Caco-2 (cell line): ENCODE measurements around the gene PRPH2. TPM values are rescaled to one million over a fixed set of nuclear protein-coding genes. Genes with fewer than 3 reads are reported as not detected.

Experiments
- BruUV-seq: library from RNA; stranded (reverse); fragments of 400-500 nt; replicated peaks from 2 replicates; lab custom pipeline; 2021; lab: Mats Ljungman, UMichigan
- CTCF ChIA-PET: fragments of 300-600 bp; sonication (Branson Sonifier 250); formaldehyde crosslinking; loops from one replicate; lab custom pipeline; 2022; ENCODE audit warnings: antibody characterized with exemption; lab: Charles Lee
- POLR2A ChIA-PET: fragments of 300-600 bp; sonication (Branson Sonifier 250); formaldehyde crosslinking; loops from one replicate; lab custom pipeline; 2022; ENCODE audit warnings: antibody characterized with exemption; lab: Charles Lee
- DNase-seq, 2 experiments: peaks; one replicate each; pipeline versions ENCODE4 v3.0.0 to v3.0.0-alpha.2; 2020 to 2022
- H3K27me3 ChIP-seq: replicated peaks from 2 replicates; pipeline ENCODE4 v1.6.0; 2011; ENCODE audit warnings: low read length; ENCODE audit not compliant: control insufficient read depth, insufficient read depth
- H3K36me3 ChIP-seq: 2 replicates; pipeline ENCODE4 v1.5.1; 2011; ENCODE audit warnings: low read length; ENCODE audit not compliant: control insufficient read depth, insufficient read depth
- H3K4me1 ChIP-seq: fragments of 250-450 bp; sonication (Bioruptor Pico); 2 replicates; pipeline ENCODE4 v1.5.1; 2020; ENCODE audit warnings: mild to moderate bottlenecking
- H3K4me3 ChIP-seq: 2 replicates; pipeline ENCODE4 v1.5.1; 2011; ENCODE audit warnings: low read depth, mild to moderate bottlenecking, control low read depth, low read length
- H3K9me3 ChIP-seq: fragments of 250-450 bp; sonication (Bioruptor Pico); 2 replicates; pipeline ENCODE4 v1.5.1; 2020; ENCODE audit warnings: mild to moderate bottlenecking, moderate library complexity
- H3K27ac Mint-ChIP-seq: one replicate; pipeline ENCODE4 v1.8.0; 2022; ENCODE audit warnings: mixed read lengths; ENCODE audit not compliant: unreplicated experiment
- H3K27me3 Mint-ChIP-seq: one replicate; pipeline ENCODE4 v1.8.0; 2022; ENCODE audit warnings: mixed read lengths; ENCODE audit not compliant: insufficient read depth, unreplicated experiment
- H3K36me3 Mint-ChIP-seq: one replicate; pipeline ENCODE4 v1.8.0; 2022; ENCODE audit warnings: mild to moderate bottlenecking, mixed read lengths; ENCODE audit not compliant: insufficient read depth, unreplicated experiment
- H3K4me1 Mint-ChIP-seq: one replicate; pipeline ENCODE4 v1.8.0; 2022; ENCODE audit warnings: low read depth, mixed read lengths; ENCODE audit not compliant: unreplicated experiment
- H3K4me3 Mint-ChIP-seq: one replicate; pipeline ENCODE4 v1.8.0; 2022; ENCODE audit warnings: mild to moderate bottlenecking, moderate library complexity, mixed read lengths; ENCODE audit not compliant: unreplicated experiment
- H3K9me3 Mint-ChIP-seq: one replicate; pipeline ENCODE4 v1.8.0; 2022; ENCODE audit warnings: mixed read lengths; ENCODE audit not compliant: unreplicated experiment
- CTCF ChIP-seq, 2 experiments: fragments of 200-600 bp in 1 of 2; IDR thresholded peaks; 1 replicate in 1 of 2; 2 replicates in 1 of 2; pipeline versions ENCODE4 v1.5.1 to v1.8.0; 2011 to 2022; ENCODE audit warnings: antibody characterized with exemption in 1 of 2, control low read depth in 1 of 2, inconsistent platforms in 1 of 2, low read depth in 1 of 2, low read length in 1 of 2, mild to moderate bottlenecking in 1 of 2, moderate library complexity in 1 of 2; ENCODE audit not compliant: insufficient read depth in 1 of 2, severe bottlenecking in 1 of 2, unreplicated experiment in 1 of 2
- intact Hi-C: fragments of 100-400 bp; cut with micrococcal nuclease; formaldehyde crosslinking; loops from one replicate; pipeline ENCODE4 v1.10.0; 2022; ENCODE audit not compliant: unreplicated experiment
- total RNA-seq: library from RNA; stranded (reverse); gene quantifications from 2 replicates; pipeline ENCODE4 v1.2.3, GENCODE V29; 2022

The PRPH2 gene
- total RNA-seq, 1 experiment from 2014 or later: not detected

DNA sequence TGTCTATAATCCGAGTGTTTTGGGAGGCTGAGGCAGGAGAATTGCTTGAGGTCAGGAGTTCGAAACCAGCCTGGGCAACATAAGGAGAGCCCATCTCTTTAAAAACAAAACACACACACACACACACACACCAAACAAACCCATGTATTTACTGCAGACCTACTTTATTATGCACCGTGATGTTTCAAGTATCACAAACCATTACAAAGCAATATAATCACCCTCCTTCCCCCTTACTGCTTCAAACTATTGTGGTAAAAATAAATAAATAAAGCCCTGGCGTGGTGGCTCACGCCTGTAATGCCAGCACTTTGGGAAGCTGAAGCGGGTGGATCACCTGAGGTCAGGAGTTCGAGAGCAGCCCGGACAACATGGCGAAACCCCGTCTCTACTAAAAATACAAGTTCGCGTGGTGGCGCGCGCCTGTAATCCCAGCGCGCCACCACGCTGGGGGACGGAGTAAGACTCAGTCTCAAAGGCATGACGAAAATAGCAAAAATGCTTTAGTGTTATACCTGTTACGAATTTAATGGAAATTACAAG lies 22.0 kb upstream of the PRPH2 start:
- H3K4me3 ChIP-seq: peak overlapping the region; percentile 58
- Mint-ChIP-seq H3K27me3 (no peaks in the 10 kb centered on the region), H3K4me1 (peaks cover 6% of the 10 kb centered on the region), H3K27ac (no peak overlapping the region), H3K4me3 (peak overlapping the region; percentile 83), H3K36me3 (peaks cover 6% of the 10 kb centered on the region), H3K9me3 (no peaks in the 10 kb centered on the region)
- peaks cover 15% of the 10 kb centered on the region for H3K4me1 ChIP-seq
- BruUV-seq: no TSS peak
- ChIA-PET CTCF (no interaction called here), POLR2A (interaction anchor here (0.6 to 2.3 kb wide), 2 partner anchors 37 to 135 kb away, joined by 4 to 14 read pairs; partner anchors contain the start of genes BICRAL and RPL7L1)
- TF ChIP-seq CTCF (IDR thresholded peaks at IDR 0.05; ENCODE audit: insufficient read depth in 1 of 2, low read depth in 1 of 2, low read length in 1 of 2, severe bottlenecking in 1 of 2, unreplicated experiment in 1 of 2): no peak
- no peaks in the 10 kb centered on the region for H3K36me3 ChIP-seq
- intact Hi-C loops: loop anchor here (10.0 kb wide), 1 partner anchor 180 kb away; the partner anchor contains the start of gene UBR2
- no peak for DNase-seq
- H3K9me3 ChIP-seq: no peaks in the 10 kb centered on the region
- no peaks in the 10 kb centered on the region for H3K27me3 ChIP-seq

DNA sequence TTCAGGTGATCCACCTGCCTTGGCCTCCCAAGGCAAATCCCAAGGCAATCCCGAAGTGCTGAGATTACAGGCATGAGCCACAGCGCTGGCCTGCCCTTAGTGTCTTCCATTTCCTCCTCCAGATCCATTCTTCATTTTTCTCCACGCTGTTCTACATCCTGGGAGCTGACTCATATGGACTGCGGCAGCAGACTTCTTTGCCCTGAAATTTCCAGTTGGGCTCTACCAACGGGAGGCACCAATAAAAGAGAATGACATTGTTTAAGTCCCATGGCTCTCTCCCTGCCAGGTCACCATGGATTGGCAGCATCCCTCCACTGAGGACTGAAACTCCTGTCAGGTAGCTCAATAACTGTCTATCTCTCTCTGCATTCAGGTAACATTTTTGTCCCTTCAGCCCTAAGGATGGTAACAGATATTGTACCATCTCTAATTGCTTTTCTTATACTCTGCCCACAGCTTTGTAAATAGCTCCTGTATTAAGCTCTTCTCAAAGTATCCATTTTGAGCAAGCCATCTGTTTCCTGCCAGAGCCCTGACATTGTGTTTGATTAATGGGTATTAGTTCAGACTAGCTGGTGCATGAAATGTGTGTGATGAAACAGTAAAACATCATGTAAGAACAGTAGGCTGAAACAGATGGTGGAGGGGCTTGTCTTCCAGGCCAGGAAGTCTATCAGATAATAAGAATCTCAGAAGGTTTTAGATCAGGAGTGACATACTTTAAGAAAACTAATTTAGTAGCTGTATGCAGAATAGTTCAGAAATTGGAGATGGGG lies 19.9 kb upstream of the PRPH2 start:
- CTCF ChIA-PET: no interaction called here
- BruUV-seq: no TSS peak
- POLR2A ChIA-PET: interaction anchor here (0.6 kb wide), 1 partner anchor 41 kb away, joined by 6 read pairs; no protein-coding TSS in a partner anchor

More for the DNA sequence above, 19.9 kb upstream of the PRPH2 start:
- Mint-ChIP-seq H3K27ac (no peak overlapping the region), H3K9me3 (no peaks in the 10 kb centered on the region), H3K27me3 (no peaks in the 10 kb centered on the region), H3K36me3 (peaks cover 6% of the 10 kb centered on the region), H3K4me3 (no peak overlapping the region), H3K4me1 (no peaks in the 10 kb centered on the region)
- TF ChIP-seq CTCF (IDR thresholded peaks at IDR 0.05; ENCODE audit: insufficient read depth in 1 of 2, low read depth in 1 of 2, low read length in 1 of 2, severe bottlenecking in 1 of 2, unreplicated experiment in 1 of 2): no peak
- intact Hi-C loops: loop anchor here (10.0 kb wide), 1 partner anchor 178 kb away; the partner anchor contains the start of gene UBR2
- Histone ChIP-seq H3K36me3 (no peaks in the 10 kb centered on the region), H3K4me1 (peaks cover 9% of the 10 kb centered on the region), H3K27me3 (no peaks in the 10 kb centered on the region), H3K9me3 (no peaks in the 10 kb centered on the region), H3K4me3 (no peak overlapping the region)
- DNase-seq: no peak
